HG03558 (cell line): Measurements from ENCODE around the gene BLOC1S4.
"Not testable (repeated sequence)": the region's sequence is repeated elsewhere in the genome, so short reads cannot be mapped to it uniquely, and the experiment has no call there.

Source experiments
- ATAC-seq: cut with Tn5 transposase; IDR thresholded peaks from one replicate; pipeline ENCODE4 v1.9.1; 2021; ENCODE audit warnings: moderate number of reproducible peaks; ENCODE audit not compliant: unreplicated experiment; ENCODE audit errors: extremely low read depth

Gene BLOC1S4

GRCh38 chr4:6715704-6716017 is 313 bp upstream of the BLOC1S4 start:
- no peak for ATAC-seq

GRCh38 chr4:6716958-6717655 is 1.1 kb downstream of the BLOC1S4 start:
- ATAC-seq = no peak

DNA sequence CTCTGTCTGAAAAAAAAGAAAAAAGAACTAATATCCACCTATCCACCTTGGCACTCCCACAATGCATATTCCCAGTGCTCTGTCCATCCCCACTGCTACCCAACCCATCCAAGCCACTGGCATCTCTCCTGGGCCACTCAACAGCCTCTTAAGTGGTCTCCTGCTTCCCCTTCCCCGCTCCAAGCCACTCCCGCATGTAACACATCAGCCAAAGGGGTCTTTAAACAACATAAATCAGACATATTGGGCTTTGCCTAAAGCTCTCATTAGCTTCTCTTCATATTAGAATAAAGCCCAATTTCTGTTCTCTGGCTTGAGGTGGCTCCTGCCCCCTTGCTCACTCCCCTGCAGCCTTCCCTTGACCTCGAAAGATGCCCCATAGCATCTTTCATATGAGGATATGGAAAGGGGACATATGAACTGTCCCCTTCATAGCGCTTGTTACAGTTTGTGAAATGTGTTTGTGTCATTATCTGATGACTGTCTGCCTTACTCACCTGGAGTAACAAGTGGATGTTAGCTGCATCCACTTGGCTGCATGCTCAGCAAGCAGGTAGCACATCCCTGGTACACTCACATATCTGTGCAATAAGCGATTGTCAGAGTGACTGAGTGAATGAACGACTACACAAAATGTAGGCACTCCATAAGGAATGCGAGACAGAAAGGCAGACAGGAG is 3.1 kb downstream of the BLOC1S4 start:
- no peak for ATAC-seq

DNA sequence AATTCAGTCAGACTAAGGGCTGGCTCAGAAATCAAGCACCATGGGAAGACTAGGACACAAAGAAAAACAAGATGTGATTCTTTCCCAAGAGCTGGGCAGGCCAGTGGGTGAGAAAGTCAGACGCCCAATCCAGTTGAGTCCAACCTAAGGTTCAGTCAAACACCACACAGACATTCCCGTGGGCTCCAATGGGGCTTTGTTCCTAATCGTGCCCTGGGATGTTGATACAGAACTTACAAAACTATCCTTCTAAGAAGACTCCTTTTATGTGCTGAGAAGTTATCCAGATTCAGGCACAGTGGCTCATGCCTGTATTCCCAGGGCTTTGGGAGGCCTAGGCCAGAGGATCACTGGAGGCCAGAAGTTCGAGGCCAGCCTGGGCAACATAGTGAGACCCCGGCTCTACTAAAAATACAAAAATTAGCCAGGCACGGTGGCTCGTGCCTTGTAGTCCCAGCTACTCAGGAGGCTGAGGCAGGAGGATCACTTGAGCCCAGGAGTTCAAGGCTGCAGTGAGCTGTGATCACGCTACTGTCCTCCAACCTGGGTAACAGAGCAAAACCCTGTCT is 3.7 kb downstream of the BLOC1S4 start:
- no peak for ATAC-seq

- ATAC-seq = no peak
Measured at GRCh38 chr4:6720202-6720699, 4.3 kb downstream of the BLOC1S4 start.

- ATAC-seq = no peak
Measured at GRCh38 chr4:6721121-6721520, 5.1 kb downstream of the BLOC1S4 start.

DNA sequence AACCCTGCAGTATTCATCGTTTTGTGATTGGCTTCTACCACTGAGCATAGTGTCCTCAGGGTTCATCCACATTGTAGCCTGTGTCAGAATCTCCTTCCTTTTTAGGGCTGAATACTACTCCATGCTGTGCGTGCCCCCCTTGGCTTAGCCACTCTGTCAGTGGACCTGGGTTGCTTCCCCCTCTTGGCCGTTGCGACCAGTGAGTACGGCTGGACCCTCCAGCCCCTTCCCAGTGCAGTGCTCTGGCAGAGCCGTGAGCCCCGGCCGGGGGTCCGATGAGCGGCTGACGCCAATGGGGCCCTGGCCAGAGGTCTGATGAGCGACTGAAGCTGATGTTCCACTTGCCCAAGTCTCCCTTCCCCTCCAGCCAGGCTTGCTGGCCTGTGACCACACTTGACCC is 6.9 kb downstream of the BLOC1S4 start:
- ATAC-seq = no peak

- no peak for ATAC-seq
Measured at GRCh38 chr4:6723851-6724250, 7.9 kb downstream of the BLOC1S4 start.

GRCh38 chr4:6724421-6725111 is 8.6 kb downstream of the BLOC1S4 start:
- ATAC-seq = no peak

- not testable (repeated sequence) for ATAC-seq
Measured at GRCh38 chr4:6725427-6725961, 9.5 kb downstream of the BLOC1S4 start.

DNA sequence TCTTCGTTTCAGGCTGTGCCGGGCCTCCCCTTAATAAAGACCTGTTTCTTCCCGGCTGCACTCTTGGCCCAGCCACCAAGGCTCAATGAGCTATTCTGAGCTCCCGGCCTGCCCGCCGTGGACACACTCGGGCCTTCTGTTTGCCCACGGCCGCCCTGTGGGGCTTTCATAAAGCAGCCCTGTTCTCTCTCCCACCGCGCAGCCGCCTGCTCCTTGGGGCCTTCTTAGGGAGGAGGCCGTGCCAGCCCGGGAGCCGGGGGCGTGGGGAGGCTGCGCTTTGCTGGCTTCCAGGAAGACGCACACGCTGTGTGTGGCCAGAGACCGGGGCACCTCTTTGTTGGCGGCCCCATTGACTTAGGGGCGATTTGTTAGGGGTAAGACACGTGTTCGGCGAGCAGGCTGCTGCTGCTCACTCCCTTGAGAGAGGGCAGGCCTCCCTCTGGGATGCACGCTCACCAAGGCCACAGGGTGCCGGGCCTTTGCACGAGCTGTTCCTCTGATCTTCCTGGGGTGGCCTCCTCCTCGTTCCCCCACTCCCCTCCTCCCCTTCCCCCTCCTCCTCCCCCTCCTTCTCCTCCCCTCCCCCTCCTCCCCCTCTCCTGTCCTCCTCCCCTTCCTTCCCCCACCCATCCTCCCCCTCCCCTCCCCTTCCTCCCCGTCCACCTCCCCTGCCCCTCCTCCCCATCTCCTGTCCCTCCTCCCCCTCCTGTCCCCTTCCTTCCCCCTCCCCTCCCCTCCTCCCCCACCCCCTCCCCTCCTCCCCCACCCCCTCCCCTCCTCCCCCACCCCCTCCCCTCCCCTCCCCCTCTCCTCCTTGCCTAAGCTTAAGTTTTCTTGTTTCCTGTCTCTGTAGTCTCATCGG is 11.3 kb downstream of the BLOC1S4 start:
- ATAC-seq = no peak

DNA sequence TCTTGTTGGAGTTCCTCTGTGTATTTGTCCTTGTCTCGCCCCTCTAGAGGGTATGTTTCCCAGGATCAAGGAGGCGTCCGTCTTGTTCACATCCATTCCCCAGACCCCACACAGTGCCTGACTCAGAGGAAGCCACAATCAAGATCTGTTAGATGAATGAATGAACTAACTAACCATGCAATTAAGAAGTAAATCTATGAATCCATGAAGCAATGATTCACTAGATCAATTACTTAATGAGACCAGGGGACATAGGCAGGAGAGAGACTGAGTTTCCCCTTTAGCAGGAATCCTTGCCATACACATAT is 11.9 kb downstream of the BLOC1S4 start:
- ATAC-seq = no peak

DNA sequence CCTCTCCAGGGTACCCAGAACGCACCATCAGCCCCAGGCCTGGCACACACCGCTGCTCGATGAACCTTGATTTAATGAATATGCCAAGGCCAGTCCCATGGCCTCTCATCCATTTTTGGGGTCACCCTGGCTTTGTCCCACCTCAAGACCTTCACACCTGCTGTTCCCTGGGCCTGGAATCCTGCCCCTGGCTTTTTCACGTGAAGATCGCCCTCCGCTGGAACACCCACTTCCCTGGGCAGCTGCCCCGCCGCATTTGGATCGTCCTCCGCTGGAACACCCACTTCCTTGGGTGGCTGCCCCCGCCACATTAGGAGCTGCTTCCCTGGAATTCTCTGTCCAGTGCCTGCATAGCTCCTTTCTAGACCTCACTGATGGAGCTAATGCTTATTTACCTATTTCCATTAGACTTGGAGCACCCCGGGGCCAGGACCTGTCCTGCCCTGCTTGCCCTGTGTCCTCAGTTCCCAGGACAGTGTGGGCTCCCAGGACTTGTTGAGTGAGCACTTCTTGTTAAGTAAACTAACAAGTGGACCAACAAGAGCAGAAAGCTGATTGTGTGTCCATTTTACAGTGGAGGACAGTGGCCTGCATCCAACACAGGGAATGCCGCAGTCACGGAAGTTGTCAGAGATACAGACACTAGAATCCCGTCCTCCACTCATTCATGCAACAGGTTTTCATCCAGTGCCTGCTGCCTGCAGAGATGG is 12.5 kb downstream of the BLOC1S4 start:
- ATAC-seq = no peak

- ATAC-seq = no peak
Measured at GRCh38 chr4:6730603-6731317, 14.8 kb downstream of the BLOC1S4 start.

DNA sequence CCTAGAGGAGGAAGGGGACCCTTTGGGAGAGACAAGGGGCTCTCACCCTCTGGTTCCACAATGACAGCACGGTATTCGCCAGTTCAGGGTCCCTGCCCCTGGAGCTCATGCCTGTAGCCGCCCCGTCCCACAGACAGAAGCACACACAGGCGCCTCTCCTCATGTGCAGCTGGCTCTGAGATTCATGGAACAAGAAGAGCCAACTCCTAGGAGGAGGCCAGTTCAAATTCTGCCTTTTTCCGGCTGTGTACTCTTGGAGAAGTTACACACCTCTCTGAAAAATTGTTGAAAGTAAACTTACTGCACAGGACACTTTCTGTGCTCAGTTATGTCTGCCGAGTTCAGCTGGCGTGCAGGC is 15.3 kb downstream of the BLOC1S4 start:
- ATAC-seq = no peak

- ATAC-seq = no peak
Measured at GRCh38 chr4:6731780-6732179, 15.8 kb downstream of the BLOC1S4 start.

DNA sequence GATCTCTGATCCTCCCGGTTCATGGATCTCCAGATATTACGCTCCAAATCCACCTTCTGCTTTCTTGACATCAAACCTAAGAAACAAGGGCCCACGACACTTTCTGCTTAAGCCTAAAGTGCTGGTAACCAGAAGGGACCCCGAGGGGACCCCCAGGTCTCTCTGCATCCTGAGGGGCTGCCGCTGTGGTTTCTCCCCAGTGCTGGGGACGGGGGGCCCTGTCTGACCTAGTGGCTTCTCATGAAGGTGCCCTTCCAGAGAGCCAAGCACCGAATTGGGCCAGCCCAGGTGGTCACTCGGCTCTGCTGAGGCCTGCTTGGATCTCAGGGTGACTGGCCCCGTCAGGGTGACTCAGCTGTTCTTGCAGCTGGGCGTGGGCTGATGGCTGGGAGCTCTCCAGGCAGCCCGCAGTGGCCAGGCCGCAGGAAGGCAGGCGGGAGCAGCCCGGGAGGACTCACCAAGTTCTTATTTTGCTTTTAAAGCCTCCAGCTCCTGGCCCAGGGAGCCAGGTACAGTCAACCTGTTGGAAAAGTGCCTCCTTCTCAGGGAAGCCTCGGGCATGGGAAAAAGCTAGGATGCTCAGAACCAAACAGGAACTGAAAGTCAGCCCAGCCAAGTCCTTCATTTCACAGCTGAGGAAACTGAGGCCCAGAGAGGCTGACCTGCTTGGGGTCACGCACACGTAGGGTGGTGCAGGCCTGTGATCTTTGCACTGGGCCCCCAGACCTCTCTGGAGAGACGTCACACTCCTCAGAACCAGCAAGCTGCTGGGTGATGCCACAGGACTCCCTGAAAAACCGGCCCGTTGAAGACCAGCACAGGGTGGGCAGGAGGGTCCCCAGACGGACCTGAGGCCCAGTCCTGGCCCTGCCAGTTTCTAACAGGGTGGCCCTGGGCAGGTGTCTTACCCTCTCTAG is 16.7 kb downstream of the BLOC1S4 start:
- ATAC-seq = no peak
